OCI-LY1 (cell line): Measurements from ENCODE around the gene DLX2.

Experiments
- H2AFZ ChIP-seq: fragments of 200-600 bp; sonication (generic), shearing (Covaris generic); 2 replicates; pipeline ENCODE4 v1.6.0; 2014; ENCODE audit warnings: antibody characterized with exemption, mild to moderate bottlenecking, low read length
- H3F3A ChIP-seq: fragments of 200-600 bp; sonication (generic), shearing (Covaris generic); 2 replicates; pipeline ENCODE4 v1.6.0; 2014; ENCODE audit warnings: mild to moderate bottlenecking, antibody characterized with exemption, low read length, moderate library complexity; ENCODE audit not compliant: insufficient read depth
- H3K27ac ChIP-seq: fragments of 200-600 bp; sonication (generic); 2 replicates; pipeline ENCODE4 v1.5.1; 2014; ENCODE audit warnings: low read length, mixed run types, mild to moderate bottlenecking, low read depth; ENCODE audit not compliant: poor library complexity, severe bottlenecking
- H3K27me3 ChIP-seq: fragments of 200-600 bp; sonication (generic); 2 replicates; pipeline ENCODE4 v1.6.0; 2014; ENCODE audit warnings: antibody characterized with exemption, mild to moderate bottlenecking, low read length, moderate library complexity; ENCODE audit not compliant: insufficient read depth
- H3K36me3 ChIP-seq: fragments of 200-600 bp; sonication (generic); 2 replicates; pipeline ENCODE4 v1.6.1; 2014; ENCODE audit warnings: mild to moderate bottlenecking, antibody characterized with exemption, low read length, moderate library complexity, mixed read lengths; ENCODE audit not compliant: insufficient read depth
- H3K4me1 ChIP-seq: fragments of 200-600 bp; sonication (generic); 2 replicates; pipeline ENCODE4 v1.5.1; 2014; ENCODE audit warnings: mild to moderate bottlenecking, low read length, moderate library complexity; ENCODE audit not compliant: insufficient read depth, severe bottlenecking
- H3K4me2 ChIP-seq: fragments of 200-600 bp; sonication (generic), shearing (Covaris generic); 2 replicates; pipeline ENCODE4 v1.6.1; 2014; ENCODE audit warnings: low read length
- H3K4me3 ChIP-seq: fragments of 200-600 bp; sonication (generic); 2 replicates; pipeline ENCODE4 v1.5.1; 2014; ENCODE audit warnings: low read length, low read depth, mild to moderate bottlenecking, mixed read lengths; ENCODE audit not compliant: poor library complexity, severe bottlenecking
- H3K79me2 ChIP-seq: fragments of 200-600 bp; shearing (Covaris generic); 2 replicates; pipeline ENCODE4 v1.6.1; 2016; ENCODE audit warnings: mixed run types, low read length, mixed read lengths; ENCODE audit not compliant: insufficient read depth
- H3K9ac ChIP-seq: fragments of 200-600 bp; sonication (generic), shearing (Covaris generic); 2 replicates; pipeline ENCODE4 v1.6.1; 2014; ENCODE audit warnings: mild to moderate bottlenecking, low read length, mixed read lengths
- H3K9me2 ChIP-seq: fragments of 200-600 bp; sonication (generic), shearing (Covaris generic); 2 replicates; pipeline ENCODE4 v1.6.1; 2014; ENCODE audit warnings: low read depth, mild to moderate bottlenecking, low read length, mixed read lengths
- H3K9me3 ChIP-seq: fragments of 200-600 bp; shearing (Covaris generic); 2 replicates; pipeline ENCODE4 v1.6.1; 2014; ENCODE audit warnings: low read length, mixed read lengths
- H4K20me1 ChIP-seq: fragments of 200-600 bp; sonication (generic), shearing (Covaris generic); 2 replicates; pipeline ENCODE4 v1.6.0; 2016; ENCODE audit warnings: mild to moderate bottlenecking, low read length; ENCODE audit not compliant: insufficient read depth
- CTCF ChIP-seq: fragments of 200-600 bp; sonication (generic), shearing (Covaris generic); IDR thresholded peaks from 2 replicates; pipeline ENCODE4 v1.5.1; 2017; ENCODE audit warnings: mild to moderate bottlenecking, antibody characterized with exemption, low read length, moderate library complexity, mixed read lengths
- EZH2 ChIP-seq: fragments of 200-600 bp; sonication (generic), shearing (Covaris generic); IDR thresholded peaks from 2 replicates; pipeline ENCODE4 v1.8.0; 2017; ENCODE audit warnings: borderline replicate concordance, mixed run types, mild to moderate bottlenecking, antibody characterized with exemption, low read length, moderate library complexity, mixed read lengths

The DLX2 gene

DNA sequence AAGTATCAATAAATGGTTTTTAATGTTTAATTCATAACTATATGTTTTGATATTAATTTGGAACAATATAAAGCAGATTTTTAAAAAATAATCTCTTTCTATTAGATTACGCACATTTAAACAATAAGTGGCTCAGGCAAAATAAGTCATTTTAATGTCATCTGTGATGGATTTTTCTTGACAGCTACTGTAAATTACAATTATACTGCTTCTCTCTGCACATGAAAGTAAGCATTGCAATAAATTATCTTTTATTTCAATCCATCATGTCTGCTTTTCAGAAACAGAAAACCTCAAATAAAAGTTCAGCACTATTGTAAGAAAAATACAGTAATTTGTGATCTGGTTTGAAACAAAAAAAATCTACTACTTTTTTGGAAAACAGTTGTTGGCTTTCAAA lies 28.4 kb downstream of the DLX2 start:
- H3K4me2 ChIP-seq: no peak overlapping the region
- no peaks in the 10 kb centered on the region for H3K36me3 ChIP-seq
- H3K9me2 ChIP-seq: no peaks in the 10 kb centered on the region
- H3K9ac ChIP-seq: no peak overlapping the region
- no peak overlapping the region for H3K4me3 ChIP-seq
- H2AFZ ChIP-seq: no peak overlapping the region
- TF ChIP-seq CTCF (no peak), EZH2 (no peak)
- no peaks in the 10 kb centered on the region for H3K4me1 ChIP-seq
- no peaks in the 10 kb centered on the region for H3K9me3 ChIP-seq
- H3K27me3 ChIP-seq: no peaks in the 10 kb centered on the region
- no peak overlapping the region for H3K27ac ChIP-seq
- H4K20me1 ChIP-seq: no peaks in the 10 kb centered on the region
- no peaks in the 10 kb centered on the region for H3K79me2 ChIP-seq
- H3F3A ChIP-seq: no peaks in the 10 kb centered on the region

DNA sequence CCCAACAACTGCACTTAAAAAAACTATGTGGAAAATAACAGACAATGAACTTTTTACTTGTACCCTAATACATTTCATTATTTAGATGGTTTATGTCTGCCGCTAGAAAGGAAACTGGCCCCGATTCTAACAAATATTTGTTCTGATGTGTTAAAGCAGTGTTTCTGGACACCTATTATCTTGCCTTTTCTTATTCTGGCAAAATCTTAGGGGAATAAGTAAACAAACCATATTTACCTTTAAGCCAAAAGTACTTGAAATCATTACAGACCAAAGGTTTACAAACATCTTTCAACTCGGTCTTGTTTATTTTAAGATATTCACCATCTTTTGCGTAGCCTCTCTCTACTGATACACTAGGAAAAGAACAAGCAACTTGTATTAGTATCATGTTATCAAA lies 29.2 kb downstream of the DLX2 start:
- no peak overlapping the region for H3K9ac ChIP-seq
- H3K27ac ChIP-seq: no peak overlapping the region
- no peaks in the 10 kb centered on the region for H3K4me1 ChIP-seq
- H4K20me1 ChIP-seq: no peaks in the 10 kb centered on the region
- H3K27me3 ChIP-seq: no peaks in the 10 kb centered on the region
- TF ChIP-seq EZH2 (no peak), CTCF (no peak)
- no peak overlapping the region for H2AFZ ChIP-seq
- no peaks in the 10 kb centered on the region for H3K9me2 ChIP-seq
- H3F3A ChIP-seq: no peaks in the 10 kb centered on the region
- H3K4me2 ChIP-seq: no peak overlapping the region
- H3K79me2 ChIP-seq: no peaks in the 10 kb centered on the region
- no peak overlapping the region for H3K4me3 ChIP-seq
- no peaks in the 10 kb centered on the region for H3K9me3 ChIP-seq
- 0 out of 2 replicates have a peak, but pooled peaks cover 3% of the 10 kb centered on the region for H3K36me3 ChIP-seq

DNA sequence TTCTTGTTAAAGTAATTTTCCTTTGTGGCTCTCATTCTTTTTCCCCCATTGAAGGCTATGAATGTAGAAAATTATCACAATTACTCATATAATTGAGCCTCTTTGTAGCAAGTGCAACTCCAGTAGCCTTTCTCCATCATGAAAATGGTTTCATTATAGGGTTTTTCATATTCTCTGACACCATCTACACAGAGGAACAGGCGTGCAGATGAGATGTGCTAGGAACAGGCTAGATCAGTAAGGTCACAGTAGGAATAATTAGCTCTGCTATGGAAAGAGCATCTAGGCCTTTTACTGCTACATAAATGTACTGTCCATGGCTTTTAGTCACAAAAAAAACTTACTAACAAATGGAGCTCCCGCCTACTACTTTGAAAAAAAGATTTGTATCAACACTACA lies 30.0 kb downstream of the DLX2 start:
- H3K27ac ChIP-seq: no peak overlapping the region
- TF ChIP-seq CTCF: no peak
- TF ChIP-seq EZH2: no peak

More for the DNA sequence above, 30.0 kb downstream of the DLX2 start:
- no peaks in the 10 kb centered on the region for H3K4me1 ChIP-seq
- 0 out of 2 replicates have a peak, but pooled peaks cover 3% of the 10 kb centered on the region for H3K36me3 ChIP-seq
- H3K9me3 ChIP-seq: no peaks in the 10 kb centered on the region
- H3K27me3 ChIP-seq: no peaks in the 10 kb centered on the region
- no peaks in the 10 kb centered on the region for H3K9me2 ChIP-seq
- no peaks in the 10 kb centered on the region for H3F3A ChIP-seq
- H3K79me2 ChIP-seq: no peaks in the 10 kb centered on the region
- no peak overlapping the region for H3K4me3 ChIP-seq
- no peak overlapping the region for H3K9ac ChIP-seq
- no peak overlapping the region for H3K4me2 ChIP-seq
- H2AFZ ChIP-seq: no peak overlapping the region
- H4K20me1 ChIP-seq: no peaks in the 10 kb centered on the region
